Right forelimb (tissue), 1 donor: ENCODE measurements around the gene PLPP4.

Experiments used
- DNase-seq: peaks from one replicate; pipeline ENCODE4 v3.0.0-alpha.2; 2018

PLPP4 gene

GRCh38 chr10:120613180-120613579, 156.2 kb downstream of the PLPP4 start:
- DNase-seq = no peak

- DNase-seq = no peak
Measured at GRCh38 chr10:120614680-120615079, 157.7 kb downstream of the PLPP4 start.

GRCh38 chr10:120616311-120616911, 159.4 kb downstream of the PLPP4 start:
- no peak for DNase-seq

- DNase-seq = no peak
Measured at GRCh38 chr10:120628197-120628596, 171.2 kb downstream of the PLPP4 start.

GRCh38 chr10:120630266-120630665, 173.2 kb downstream of the PLPP4 start:
- DNase-seq = no peak

- no peak for DNase-seq
Measured at GRCh38 chr10:120632047-120632446, 175.0 kb downstream of the PLPP4 start.

- DNase-seq = no peak
Measured at GRCh38 chr10:120632942-120633341, 175.9 kb downstream of the PLPP4 start.

GRCh38 chr10:120634659-120635058, 177.6 kb downstream of the PLPP4 start:
- no peak for DNase-seq
